Measurements from ENCODE around the gene PRDX2.

PRDX2 gene

DNA sequence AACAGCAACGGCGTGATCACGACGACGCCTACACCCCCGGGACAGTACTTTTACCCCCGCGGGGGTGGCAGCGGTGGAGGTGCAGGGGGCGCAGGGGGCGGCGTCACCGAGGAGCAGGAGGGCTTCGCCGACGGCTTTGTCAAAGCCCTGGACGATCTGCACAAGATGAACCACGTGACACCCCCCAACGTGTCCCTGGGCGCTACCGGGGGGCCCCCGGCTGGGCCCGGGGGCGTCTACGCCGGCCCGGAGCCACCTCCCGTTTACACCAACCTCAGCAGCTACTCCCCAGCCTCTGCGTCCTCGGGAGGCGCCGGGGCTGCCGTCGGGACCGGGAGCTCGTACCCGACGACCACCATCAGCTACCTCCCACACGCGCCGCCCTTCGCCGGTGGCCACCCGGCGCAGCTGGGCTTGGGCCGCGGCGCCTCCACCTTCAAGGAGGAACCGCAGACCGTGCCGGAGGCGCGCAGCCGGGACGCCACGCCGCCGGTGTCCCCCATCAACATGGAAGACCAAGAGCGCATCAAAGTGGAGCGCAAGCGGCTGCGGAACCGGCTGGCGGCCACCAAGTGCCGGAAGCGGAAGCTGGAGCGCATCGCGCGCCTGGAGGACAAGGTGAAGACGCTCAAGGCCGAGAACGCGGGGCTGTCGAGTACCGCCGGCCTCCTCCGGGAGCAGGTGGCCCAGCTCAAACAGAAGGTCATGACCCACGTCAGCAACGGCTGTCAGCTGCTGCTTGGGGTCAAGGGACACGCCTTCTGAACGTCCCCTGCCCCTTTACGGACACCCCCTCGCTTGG, 9.3 kb downstream of the PRDX2 start:
- DNase-seq: no peak

GRCh38 chr19:12791345-12792050, 10.1 kb downstream of the PRDX2 start, which contains the start of gene JUNB:
TSS of gene JUNB (plus strand) at chr19:12791486. CDS start at chr19:12791772, 286 bp downstream.
- peak; percentile 66 for DNase-seq

GRCh38 chr19:12790628-12791344, 10.8 kb downstream of the PRDX2 start:
- DNase-seq: no peak

- peak; percentile 60 for DNase-seq
Observed at GRCh38 chr19:12789904-12790619, 11.5 kb downstream of the PRDX2 start.

DNA sequence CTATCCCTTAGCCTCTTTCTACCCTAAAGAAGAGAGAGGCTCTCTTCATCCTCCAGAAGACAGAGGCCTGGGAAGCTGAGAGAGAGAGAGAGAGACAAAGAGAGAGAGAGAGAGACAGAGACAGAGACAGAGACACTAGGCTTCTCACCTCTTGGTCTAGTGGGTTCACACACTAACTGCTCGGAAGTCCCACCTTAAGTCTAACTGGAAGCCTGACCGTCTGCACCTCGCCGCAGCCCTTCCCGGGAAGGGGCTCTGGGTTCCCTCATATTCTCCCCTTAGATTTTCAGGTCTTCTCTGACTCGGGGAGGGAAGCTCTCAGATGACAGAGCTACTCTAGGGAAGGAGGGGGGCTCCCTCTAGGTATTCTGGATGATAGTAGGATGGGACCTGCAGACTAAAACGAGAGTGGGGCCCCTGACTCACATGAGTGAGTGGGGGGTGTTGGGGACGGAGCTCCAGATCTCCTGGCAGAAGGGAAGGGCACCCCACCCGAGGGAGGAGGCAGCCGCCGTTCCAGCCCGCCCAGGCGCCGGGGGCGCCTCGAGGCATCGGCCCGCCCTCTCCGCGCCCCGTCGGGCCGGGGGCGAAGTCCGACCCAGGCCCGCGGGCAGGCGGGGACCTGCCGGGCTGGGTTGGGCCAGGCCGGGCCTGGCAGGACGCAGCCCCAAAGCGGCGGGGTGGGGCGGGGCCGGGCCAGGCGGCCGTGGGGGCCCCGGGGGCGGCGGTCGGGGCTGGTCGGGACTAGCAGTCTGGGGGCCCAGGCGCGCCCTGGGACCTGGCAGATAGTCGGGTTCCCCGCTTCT, 12.3 kb downstream of the PRDX2 start:
- DNase-seq: no peak

DNA sequence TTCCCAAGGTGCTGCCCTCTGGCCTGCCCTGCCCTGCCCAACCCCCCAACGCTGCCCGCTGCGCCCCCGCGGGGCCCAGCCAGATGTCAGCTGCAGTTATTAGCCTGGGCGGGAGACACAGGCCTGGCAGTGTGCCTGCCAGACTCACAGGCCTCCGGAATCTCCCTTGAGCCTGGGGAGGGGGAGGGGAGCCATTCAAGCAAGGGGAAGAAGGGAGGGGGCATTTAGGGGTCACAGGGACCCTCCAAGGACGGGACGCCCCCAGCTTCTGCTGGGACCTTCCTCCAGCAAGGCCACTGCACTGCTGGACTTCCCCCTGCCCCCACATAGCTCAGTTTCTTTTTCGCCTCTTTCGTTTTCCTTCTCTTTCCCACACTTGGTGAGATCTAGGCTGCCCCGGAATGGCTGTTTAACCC, 12.9 kb downstream of the PRDX2 start:
- no peak for DNase-seq

DNA sequence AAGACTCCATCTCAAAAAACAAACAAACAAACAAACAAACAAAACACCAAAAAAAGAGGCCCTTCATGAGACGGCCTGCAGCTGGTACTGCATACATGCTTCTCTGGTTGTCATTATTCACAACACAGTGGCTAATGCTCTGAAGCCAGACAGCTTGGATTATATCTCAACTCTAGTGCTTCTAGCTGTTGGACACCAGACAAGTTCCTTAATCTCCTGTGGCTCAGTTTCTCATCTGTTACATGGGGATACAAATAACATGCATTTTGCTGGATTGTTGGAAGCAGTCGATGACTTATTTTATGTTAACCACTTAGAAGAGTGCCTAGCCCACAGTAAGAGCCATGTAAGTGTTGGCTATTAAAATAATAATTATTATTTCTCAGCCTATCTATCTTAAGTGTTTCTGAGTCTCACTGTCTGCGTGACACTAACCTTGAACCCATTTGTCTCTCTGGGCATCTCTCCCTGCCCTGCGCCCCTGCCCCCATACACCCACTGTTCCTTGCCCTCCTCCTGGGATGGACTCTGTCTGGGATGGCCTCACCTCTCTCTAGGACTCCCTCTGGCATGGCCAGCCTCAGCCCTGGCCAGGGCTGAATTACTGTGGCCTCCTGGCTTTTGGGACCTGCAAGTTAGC, 13.4 kb downstream of the PRDX2 start:
- DNase-seq: no peak

- DNase-seq: no peak
Observed at GRCh38 chr19:12787458-12787857, 14.1 kb downstream of the PRDX2 start.

GRCh38 chr19:12786952-12787351, 14.6 kb downstream of the PRDX2 start:
- DNase-seq: no peak

GRCh38 chr19:12786141-12786870, 15.3 kb downstream of the PRDX2 start:
- no peak for DNase-seq

DNA sequence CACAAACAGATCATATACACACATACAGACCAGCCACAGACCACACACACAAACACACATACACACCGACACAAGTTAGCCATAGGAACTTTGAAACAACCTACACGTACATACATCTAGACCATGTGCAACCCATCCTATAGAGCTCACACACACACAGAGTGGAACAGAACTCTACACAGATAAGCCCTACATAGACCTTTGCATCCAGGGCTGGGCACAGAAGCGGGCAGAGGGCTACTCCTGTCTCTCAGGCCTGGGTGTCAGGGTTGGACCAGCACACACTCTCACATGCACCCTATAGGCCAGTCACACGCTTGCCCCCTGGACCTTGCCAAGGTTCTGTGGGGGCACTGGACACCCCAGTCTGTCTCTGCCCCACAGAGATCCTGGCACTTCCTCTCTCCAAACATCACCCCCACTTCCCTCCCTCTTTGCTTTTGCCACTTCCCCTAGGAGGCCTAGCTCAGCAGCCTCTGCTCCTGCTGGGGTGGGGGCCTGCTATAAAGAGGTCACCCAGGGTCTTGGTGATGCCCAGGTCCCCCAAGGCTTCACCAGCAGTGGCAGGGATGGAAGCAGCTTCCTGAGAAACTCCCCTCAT, 16.1 kb downstream of the PRDX2 start:
- no peak for DNase-seq

GRCh38 chr19:12784871-12785430, 16.6 kb downstream of the PRDX2 start:
- DNase-seq: no peak

DNA sequence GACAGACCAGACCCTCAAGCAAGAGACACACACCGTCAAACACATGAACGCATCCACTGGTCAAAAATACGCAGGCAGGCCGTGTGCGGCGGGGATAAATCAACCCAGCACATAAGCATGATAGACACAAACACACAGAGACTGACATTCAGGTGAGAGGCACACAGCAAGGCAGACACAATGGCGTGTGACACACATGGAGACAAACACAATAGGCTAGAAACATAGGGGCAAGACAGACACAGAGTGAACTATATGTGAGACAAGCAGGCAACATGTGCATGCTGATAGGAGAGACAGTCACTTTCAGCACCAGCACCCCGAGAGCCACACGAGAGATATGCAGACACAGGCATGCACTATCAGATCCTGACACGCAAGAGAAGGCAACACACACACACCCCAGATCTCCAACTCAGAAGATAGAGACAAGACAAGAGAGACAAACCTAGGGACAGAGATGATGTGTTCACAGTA, 17.2 kb downstream of the PRDX2 start:
- DNase-seq: no peak

DNA sequence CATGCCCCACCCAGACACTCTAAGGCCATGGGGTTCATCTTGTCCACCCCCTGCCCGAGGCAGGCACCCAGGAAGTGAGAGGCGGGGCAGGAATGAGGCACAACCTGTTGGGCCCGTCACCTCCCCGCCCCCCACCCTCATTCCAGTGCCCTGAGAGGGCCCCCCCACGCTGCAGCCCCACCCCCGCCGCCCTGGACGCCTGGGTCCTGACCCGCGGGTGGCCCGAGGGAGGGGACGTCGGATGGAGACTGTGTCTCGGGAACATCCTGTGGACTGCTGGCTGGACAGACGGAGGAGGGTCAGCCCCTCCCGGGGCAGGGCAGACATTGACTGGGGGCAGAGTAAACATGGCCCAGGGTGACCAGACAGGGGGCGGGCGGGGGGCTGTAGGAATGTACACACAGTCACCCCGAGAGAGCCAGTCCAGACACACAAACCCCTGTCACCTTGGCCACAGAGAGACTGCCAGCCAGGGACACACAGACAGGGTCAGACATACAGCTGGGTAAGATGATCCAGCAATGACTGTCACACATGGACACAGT, 17.7 kb downstream of the PRDX2 start:
- DNase-seq: no peak

GRCh38 chr19:12783291-12783848, 18.2 kb downstream of the PRDX2 start:
- no peak for DNase-seq

- DNase-seq: no peak
Observed at GRCh38 chr19:12782424-12783290, 18.9 kb downstream of the PRDX2 start.

DNA sequence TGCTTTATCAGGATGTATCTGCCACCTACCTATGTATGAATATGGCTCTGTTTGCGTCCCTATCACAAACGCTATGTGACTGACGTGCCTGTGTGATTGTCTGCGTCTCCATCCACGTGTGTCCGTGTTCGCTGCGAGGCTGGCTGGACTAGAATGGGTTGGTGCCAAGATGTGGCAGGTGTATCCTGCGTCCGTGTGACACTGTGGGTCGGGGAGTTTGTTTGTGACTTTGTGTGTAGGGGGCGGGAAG, 19.5 kb downstream of the PRDX2 start:
- DNase-seq: no peak

GRCh38 chr19:12779162-12779993, 22.2 kb downstream of the PRDX2 start:
- DNase-seq: no peak

Data from NCI-H1436 treated with DMSO at 0.1 percent for 48 hours (cell line).